GM12892 (cell line): ENCODE results near the gene TMEM213.

Source experiments
- POLR2A ChIP-seq: IDR thresholded peaks from 2 replicates; pipeline ENCODE4 v1.6.1; 2011; ENCODE audit warnings: low read depth, low read length, control low read depth
- POLR2AphosphoS5 ChIP-seq: IDR thresholded peaks from 2 replicates; pipeline ENCODE4 v1.6.1; 2011; ENCODE audit warnings: low read depth, low read length, control low read depth

DNA sequence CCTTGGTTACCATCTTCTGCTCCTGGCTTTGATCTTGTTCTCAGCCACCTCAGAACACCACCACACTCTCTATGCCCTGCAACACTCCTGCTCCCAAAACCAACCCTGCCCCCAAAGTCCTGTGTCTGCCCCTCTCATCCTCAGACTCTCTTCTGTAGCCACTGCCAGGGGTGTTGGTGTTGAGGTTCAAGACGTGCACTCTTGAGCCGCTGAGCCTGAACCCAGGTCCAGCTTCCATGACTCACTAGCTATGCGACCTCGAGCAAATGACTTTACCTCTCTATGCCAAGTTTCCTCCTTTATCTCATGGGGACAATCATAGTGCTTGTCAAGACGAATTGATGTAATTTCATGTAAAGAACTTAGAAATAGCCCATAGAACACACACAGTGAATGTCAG is 1.0 kb downstream of the TMEM213 start:
- TF ChIP-seq POLR2A: no peak
- TF ChIP-seq POLR2AphosphoS5: no peak
